ENCODE data around the gene TMPRSS12. TPM values are rescaled to one million over a fixed set of nuclear protein-coding genes. Genes with fewer than 3 reads are reported as not detected.
"Not testable (repeated sequence)": the region's sequence is repeated elsewhere in the genome, so short reads cannot be mapped to it uniquely, and the experiment has no call there.

The TMPRSS12 gene
- total RNA-seq, 1 donor from 2014 or later: not detected

GRCh38 chr12:50928392-50928791 is 85.7 kb downstream of the TMPRSS12 start:
- DNase-seq: no peak
- intact Hi-C loops (cut with micrococcal nuclease): loop anchor here (10.0 kb wide), 1 partner anchor 56 kb away; no protein-coding TSS in a partner anchor
- Histone ChIP-seq H3K4me3 (peak overlapping the region; percentile 88), H3K9me3 (replicated peaks) (no peaks in the 10 kb centered on the region), H3K36me3 (peaks cover 22% of the 10 kb centered on the region), H3K27me3 (ENCODE audit: low read depth) (no peaks in the 10 kb centered on the region), H3K4me1 (peaks cover 76% of the 10 kb centered on the region), H3K27ac (replicated peaks) (peak overlapping the region; percentile 94)
- no peak for TF ChIP-seq CTCF (IDR thresholded peaks at IDR 0.05; ENCODE audit: borderline replicate concordance)

GRCh38 chr12:50929831-50930230 is 87.1 kb downstream of the TMPRSS12 start:
- Histone ChIP-seq H3K4me3 (no peak overlapping the region), H3K4me1 (peaks cover 82% of the 10 kb centered on the region), H3K27ac (replicated peaks) (no peak overlapping the region), H3K27me3 (ENCODE audit: low read depth) (no peaks in the 10 kb centered on the region), H3K36me3 (peaks cover 29% of the 10 kb centered on the region), H3K9me3 (replicated peaks) (no peaks in the 10 kb centered on the region)
- DNase-seq: no peak
- TF ChIP-seq CTCF (IDR thresholded peaks at IDR 0.05; ENCODE audit: borderline replicate concordance): no peak
- intact Hi-C loops (cut with micrococcal nuclease): loop anchor here (10.0 kb wide), 1 partner anchor 55 kb away; no protein-coding TSS in a partner anchor

GRCh38 chr12:50930477-50930876 is 87.8 kb downstream of the TMPRSS12 start:
- intact Hi-C loops (cut with micrococcal nuclease): not testable (repeated sequence)
- peaks cover 83% of the 10 kb centered on the region for H3K4me1 ChIP-seq

GRCh38 chr12:50932787-50933280 is 90.1 kb downstream of the TMPRSS12 start:
- no peaks in the 10 kb centered on the region for H3K9me3 ChIP-seq (replicated peaks)
- intact Hi-C loops (cut with micrococcal nuclease): no loop called here
- no peak for DNase-seq
- H3K4me3 ChIP-seq: no peak overlapping the region
- no peak for TF ChIP-seq CTCF (IDR thresholded peaks at IDR 0.05; ENCODE audit: borderline replicate concordance)
- H3K4me1 ChIP-seq: peaks cover 70% of the 10 kb centered on the region
- H3K36me3 ChIP-seq: peaks cover 30% of the 10 kb centered on the region
- peak overlapping the region; percentile 79 for H3K27ac ChIP-seq (replicated peaks)
- no peaks in the 10 kb centered on the region for H3K27me3 ChIP-seq (ENCODE audit: low read depth)

More at GRCh38 chr12:50930477-50930876, 87.8 kb downstream of the TMPRSS12 start:
- not testable (repeated sequence) for H3K4me3 ChIP-seq; H3K27ac ChIP-seq (replicated peaks); DNase-seq; H3K27me3 ChIP-seq (ENCODE audit: low read depth); H3K9me3 ChIP-seq (replicated peaks)
- peaks cover 29% of the 10 kb centered on the region for H3K36me3 ChIP-seq

- Histone ChIP-seq H3K36me3 (peaks cover 32% of the 10 kb centered on the region), H3K27ac (replicated peaks) (peak overlapping the region; percentile 79), H3K4me3 (no peak overlapping the region), H3K27me3 (ENCODE audit: low read depth) (no peaks in the 10 kb centered on the region), H3K4me1 (peaks cover 62% of the 10 kb centered on the region), H3K9me3 (replicated peaks) (no peaks in the 10 kb centered on the region)
- intact Hi-C loops (cut with micrococcal nuclease): no loop called here
- TF ChIP-seq CTCF (IDR thresholded peaks at IDR 0.05; ENCODE audit: borderline replicate concordance): no peak
- no peak for DNase-seq
Measured at GRCh38 chr12:50933459-50934124, 90.9 kb downstream of the TMPRSS12 start.

GRCh38 chr12:50934371-50934851 is 91.7 kb downstream of the TMPRSS12 start:
- H3K4me1 ChIP-seq: peaks cover 54% of the 10 kb centered on the region
- H3K9me3 ChIP-seq (replicated peaks): no peaks in the 10 kb centered on the region
- intact Hi-C loops (cut with micrococcal nuclease): no loop called here
- peak overlapping the region; percentile 79 for H3K27ac ChIP-seq (replicated peaks)
- DNase-seq: no peak
- no peak for TF ChIP-seq CTCF (IDR thresholded peaks at IDR 0.05; ENCODE audit: borderline replicate concordance)
- H3K27me3 ChIP-seq (ENCODE audit: low read depth): no peaks in the 10 kb centered on the region
- H3K36me3 ChIP-seq: peaks cover 32% of the 10 kb centered on the region
- H3K4me3 ChIP-seq: peak overlapping the region; percentile 16

All from left ventricle myocardium inferior (tissue), 1 donor.